Measurements from ENCODE around the gene LSAMP. TPM values are rescaled to one million over a fixed set of nuclear protein-coding genes. Genes with fewer than 3 reads are reported as not detected.

The LSAMP gene
- total RNA-seq, 1 donor, result 3.3 TPM

DNA sequence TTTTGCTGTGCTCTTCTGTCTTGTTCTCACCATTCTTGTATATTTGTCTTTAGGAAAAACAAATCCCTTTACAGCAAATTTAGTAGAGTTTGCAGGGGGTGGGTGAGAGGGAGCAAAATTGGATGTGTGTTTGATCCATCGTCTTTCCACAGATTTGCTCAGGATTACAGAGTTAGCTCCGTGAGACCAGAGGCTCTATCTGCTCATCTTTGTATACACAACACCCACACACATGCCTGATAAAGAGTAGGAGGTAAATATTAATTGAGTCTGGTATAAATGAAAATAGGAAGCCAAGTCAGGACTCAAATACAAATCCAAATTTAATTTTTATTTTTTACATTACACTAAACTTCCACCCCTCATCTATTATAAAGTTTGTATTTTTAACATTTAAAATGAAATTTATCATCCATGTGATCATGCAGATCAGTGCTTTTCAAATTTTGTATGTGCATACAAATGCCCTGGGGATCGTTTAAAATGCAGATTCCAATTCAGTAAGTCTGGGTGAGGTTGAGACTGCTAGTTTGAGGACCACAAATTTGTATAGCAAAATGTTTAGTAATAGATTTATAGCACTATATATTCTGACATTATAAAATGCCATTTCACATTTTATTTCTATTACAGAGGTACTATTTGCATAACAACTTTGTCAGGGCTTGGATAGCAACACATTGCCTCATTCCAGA lies 326.7 kb downstream of the LSAMP start:
- no peak overlapping the region for H3K27ac ChIP-seq (ENCODE audit: low read depth, low read length)
- no peak overlapping the region for H3K4me3 ChIP-seq (ENCODE audit: insufficient read depth, low read length)
- DNase-seq (ENCODE audit: insufficient read length, low spot score, missing footprints), result no peak
- H3K79me2 ChIP-seq (ENCODE audit: insufficient read depth, low read length), result no peaks in the 10 kb centered on the region
- H2AFZ ChIP-seq (ENCODE audit: low read length), result no peak overlapping the region
- H3K27me3 ChIP-seq (ENCODE audit: insufficient read depth, low read length), result no peaks in the 10 kb centered on the region
- no peaks in the 10 kb centered on the region for H3K36me3 ChIP-seq (ENCODE audit: insufficient read depth, low read length)
- no peaks in the 10 kb centered on the region for H3K9me3 ChIP-seq (ENCODE audit: low read depth, low read length)
- TF ChIP-seq, protein P1, sequence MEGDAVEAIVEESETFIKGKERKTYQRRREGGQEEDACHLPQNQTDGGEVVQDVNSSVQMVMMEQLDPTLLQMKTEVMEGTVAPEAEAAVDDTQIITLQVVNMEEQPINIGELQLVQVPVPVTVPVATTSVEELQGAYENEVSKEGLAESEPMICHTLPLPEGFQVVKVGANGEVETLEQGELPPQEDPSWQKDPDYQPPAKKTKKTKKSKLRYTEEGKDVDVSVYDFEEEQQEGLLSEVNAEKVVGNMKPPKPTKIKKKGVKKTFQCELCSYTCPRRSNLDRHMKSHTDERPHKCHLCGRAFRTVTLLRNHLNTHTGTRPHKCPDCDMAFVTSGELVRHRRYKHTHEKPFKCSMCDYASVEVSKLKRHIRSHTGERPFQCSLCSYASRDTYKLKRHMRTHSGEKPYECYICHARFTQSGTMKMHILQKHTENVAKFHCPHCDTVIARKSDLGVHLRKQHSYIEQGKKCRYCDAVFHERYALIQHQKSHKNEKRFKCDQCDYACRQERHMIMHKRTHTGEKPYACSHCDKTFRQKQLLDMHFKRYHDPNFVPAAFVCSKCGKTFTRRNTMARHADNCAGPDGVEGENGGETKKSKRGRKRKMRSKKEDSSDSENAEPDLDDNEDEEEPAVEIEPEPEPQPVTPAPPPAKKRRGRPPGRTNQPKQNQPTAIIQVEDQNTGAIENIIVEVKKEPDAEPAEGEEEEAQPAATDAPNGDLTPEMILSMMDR (IDR thresholded peaks at IDR 0.05; ENCODE audit: extremely low read depth, low read depth, low read length), result no peak
- no peaks in the 10 kb centered on the region for H4K20me1 ChIP-seq (ENCODE audit: insufficient read depth, low read length)
- no peaks in the 10 kb centered on the region for H3K4me1 ChIP-seq (ENCODE audit: insufficient read depth, low read length)
- no peak overlapping the region for H3K4me2 ChIP-seq (ENCODE audit: insufficient read depth, low read length)

DNA sequence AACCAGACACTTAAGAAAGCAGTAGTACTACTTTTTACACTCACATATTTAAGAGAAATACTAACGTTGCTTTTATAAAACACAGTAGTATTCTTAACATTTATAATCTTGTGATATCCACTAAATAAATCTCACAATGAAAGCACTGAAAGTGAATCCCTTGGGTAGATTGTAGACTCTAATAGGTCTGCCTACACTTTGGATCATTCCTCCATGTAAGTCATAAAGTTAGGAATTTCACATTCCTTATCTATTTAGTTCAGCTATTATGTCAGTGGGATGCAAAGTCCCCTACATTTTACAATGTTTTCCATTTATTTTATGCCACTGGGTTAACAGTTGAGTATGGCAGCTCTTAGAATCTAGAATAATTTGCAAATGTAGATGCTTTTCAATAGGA lies 330.7 kb downstream of the LSAMP start:
- Histone ChIP-seq H3K9me3 (ENCODE audit: low read depth, low read length) (no peaks in the 10 kb centered on the region), H2AFZ (ENCODE audit: low read length) (no peak overlapping the region), H3K79me2 (ENCODE audit: insufficient read depth, low read length) (no peaks in the 10 kb centered on the region), H3K4me1 (ENCODE audit: insufficient read depth, low read length) (no peaks in the 10 kb centered on the region), H3K36me3 (ENCODE audit: insufficient read depth, low read length) (no peaks in the 10 kb centered on the region), H3K4me3 (ENCODE audit: insufficient read depth, low read length) (no peak overlapping the region), H3K4me2 (ENCODE audit: insufficient read depth, low read length) (no peak overlapping the region), H4K20me1 (ENCODE audit: insufficient read depth, low read length) (no peaks in the 10 kb centered on the region), H3K27me3 (ENCODE audit: insufficient read depth, low read length) (no peaks in the 10 kb centered on the region), H3K27ac (ENCODE audit: low read depth, low read length) (no peak overlapping the region)
- DNase-seq (ENCODE audit: insufficient read length, low spot score, missing footprints), result no peak
- TF ChIP-seq, protein P1 (IDR thresholded peaks at IDR 0.05; ENCODE audit: extremely low read depth, low read depth, low read length), result no peak

DNA sequence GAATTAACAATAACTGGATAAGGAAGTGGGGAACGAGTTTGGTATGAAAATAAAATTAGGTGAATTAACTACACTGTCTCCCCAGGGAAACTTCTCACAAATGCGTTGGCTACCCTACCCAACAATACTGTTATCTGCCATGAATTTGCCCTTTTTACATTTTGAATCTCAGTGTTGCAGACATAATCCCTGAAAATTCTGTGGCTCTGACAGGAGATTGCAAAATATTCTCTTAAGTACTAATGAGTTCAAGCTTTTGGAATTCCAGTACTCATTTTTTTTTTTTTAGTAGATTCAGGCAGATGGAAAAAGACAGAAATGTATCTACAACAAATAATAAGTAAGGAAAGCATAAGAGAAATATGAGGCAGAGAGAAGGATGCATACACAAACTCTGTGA lies 332.6 kb downstream of the LSAMP start:
- H3K9me3 ChIP-seq (ENCODE audit: low read depth, low read length), result no peaks in the 10 kb centered on the region
- no peak overlapping the region for H2AFZ ChIP-seq (ENCODE audit: low read length)
- DNase-seq (ENCODE audit: insufficient read length, low spot score, missing footprints), result no peak
- no peaks in the 10 kb centered on the region for H3K79me2 ChIP-seq (ENCODE audit: insufficient read depth, low read length)
- no peaks in the 10 kb centered on the region for H4K20me1 ChIP-seq (ENCODE audit: insufficient read depth, low read length)
- TF ChIP-seq, protein P1 (IDR thresholded peaks at IDR 0.05; ENCODE audit: extremely low read depth, low read depth, low read length), result no peak
- no peaks in the 10 kb centered on the region for H3K27me3 ChIP-seq (ENCODE audit: insufficient read depth, low read length)
- no peak overlapping the region for H3K27ac ChIP-seq (ENCODE audit: low read depth, low read length)
- H3K4me3 ChIP-seq (ENCODE audit: insufficient read depth, low read length), result no peak overlapping the region
- H3K4me1 ChIP-seq (ENCODE audit: insufficient read depth, low read length), result no peaks in the 10 kb centered on the region
- H3K36me3 ChIP-seq (ENCODE audit: insufficient read depth, low read length), result no peaks in the 10 kb centered on the region
- no peak overlapping the region for H3K4me2 ChIP-seq (ENCODE audit: insufficient read depth, low read length)

DNA sequence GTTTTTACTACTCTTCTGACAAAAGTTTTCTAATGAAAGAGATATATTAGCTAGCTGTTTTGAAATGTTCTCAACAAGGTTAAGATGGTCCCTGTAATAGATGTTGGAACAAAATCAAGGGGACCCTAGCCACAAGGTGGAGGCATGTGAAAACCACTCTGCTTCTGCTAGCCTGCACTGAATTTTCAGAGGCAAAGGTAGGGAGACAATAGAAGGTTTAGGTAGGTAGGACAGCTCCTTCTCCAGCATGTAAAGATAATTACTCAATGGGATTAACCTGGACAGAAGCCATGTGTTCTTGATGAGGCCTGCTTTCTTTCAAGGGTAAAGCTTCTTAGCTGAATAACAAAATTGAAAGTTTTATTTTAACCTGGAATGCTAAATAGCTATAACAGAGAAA lies 333.5 kb downstream of the LSAMP start:
- Histone ChIP-seq H3K36me3 (ENCODE audit: insufficient read depth, low read length) (no peaks in the 10 kb centered on the region), H3K79me2 (ENCODE audit: insufficient read depth, low read length) (no peaks in the 10 kb centered on the region), H3K4me3 (ENCODE audit: insufficient read depth, low read length) (no peak overlapping the region), H4K20me1 (ENCODE audit: insufficient read depth, low read length) (no peaks in the 10 kb centered on the region), H3K27ac (ENCODE audit: low read depth, low read length) (no peak overlapping the region), H2AFZ (ENCODE audit: low read length) (no peak overlapping the region), H3K27me3 (ENCODE audit: insufficient read depth, low read length) (no peaks in the 10 kb centered on the region), H3K4me1 (ENCODE audit: insufficient read depth, low read length) (no peaks in the 10 kb centered on the region), H3K9me3 (ENCODE audit: low read depth, low read length) (no peaks in the 10 kb centered on the region), H3K4me2 (ENCODE audit: insufficient read depth, low read length) (no peak overlapping the region)
- DNase-seq (ENCODE audit: insufficient read length, low spot score, missing footprints), result no peak
- TF ChIP-seq, protein P1 (IDR thresholded peaks at IDR 0.05; ENCODE audit: extremely low read depth, low read depth, low read length), result no peak

Data from osteoblast (primary cell).